Activated CD8-positive, alpha-beta memory T cell treated with anti-CD3 and anti-CD28 coated beads, Interleukin-2, amount 10 ng/mL, durations not matched to agents 7 days and 5 days (primary cell): ENCODE data around the gene INPP5D. TPM values are rescaled to one million over a fixed set of nuclear protein-coding genes. Genes with fewer than 3 reads are reported as not detected.
"Not testable (repeated sequence)": the region's sequence is repeated elsewhere in the genome, so short reads cannot be mapped to it uniquely, and the experiment has no call there.

Experiments
- ATAC-seq: fragments of 150-1000 bp; cut with Tn5 transposase; one replicate; pipeline ENCODE4 v1.10.0; 2021; ENCODE audit warnings: moderate library complexity
- CTCF ChIA-PET: fragments of 350-600 bp; sonication (Branson Sonifier 250); formaldehyde crosslinking; loops from one replicate; lab custom pipeline; 2021; ENCODE audit warnings: antibody characterized with exemption; lab: Charles Lee
- DNase-seq: peaks from one replicate; pipeline ENCODE4 v3.0.0-alpha.2; 2020
- H3K27ac Mint-ChIP-seq: one replicate; pipeline ENCODE4 v1.8.0; 2021; ENCODE audit warnings: mild to moderate bottlenecking, mixed read lengths
- H3K27me3 Mint-ChIP-seq: one replicate; pipeline ENCODE4 v1.8.0; 2021; ENCODE audit warnings: mixed read lengths
- H3K36me3 Mint-ChIP-seq: one replicate; pipeline ENCODE4 v1.8.0; 2021; ENCODE audit warnings: mild to moderate bottlenecking, mixed read lengths
- H3K4me1 Mint-ChIP-seq: one replicate; pipeline ENCODE4 v1.8.0; 2021; ENCODE audit warnings: mixed read lengths
- H3K4me3 Mint-ChIP-seq: one replicate; pipeline ENCODE4 v1.8.0; 2021; ENCODE audit warnings: mild to moderate bottlenecking, moderate library complexity, mixed read lengths
- H3K9me3 Mint-ChIP-seq: one replicate; pipeline ENCODE4 v1.8.0; 2022; ENCODE audit warnings: low read depth, mixed read lengths
- total RNA-seq, 2 experiments: library from RNA; stranded (reverse); gene quantifications; one replicate each; pipeline ENCODE4 v1.2.3, GENCODE V29; 2021

The INPP5D gene
- total RNA-seq, 2 experiments from 2014 or later = 140 to 152 TPM

DNA sequence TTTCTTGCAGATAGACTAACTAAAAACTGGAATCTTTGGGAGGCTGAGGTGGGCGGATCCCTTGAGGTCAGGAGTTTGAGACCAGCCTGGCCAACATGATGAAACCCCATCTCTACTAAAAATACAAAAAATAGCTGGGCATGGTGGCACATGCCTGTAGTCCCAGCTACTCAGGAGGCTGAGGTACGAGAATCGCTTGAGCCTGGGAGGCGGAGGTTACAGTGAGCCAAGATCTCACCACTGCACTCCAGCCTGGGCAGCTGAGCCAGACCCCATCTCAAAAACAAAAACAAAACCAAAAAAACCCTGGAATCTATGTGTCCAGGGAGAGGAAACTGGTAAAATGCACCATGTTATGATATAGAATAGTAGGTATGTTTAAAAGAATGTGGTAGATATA, 7.6 kb upstream of the INPP5D start:
- ATAC-seq, H3K27ac Mint-ChIP-seq, H3K4me3 Mint-ChIP-seq, DNase-seq, H3K9me3 Mint-ChIP-seq, H3K36me3 Mint-ChIP-seq, H3K4me1 Mint-ChIP-seq: not testable (repeated sequence)
- CTCF ChIA-PET = interaction anchor here (0.8 to 3.8 kb wide), 7 partner anchors 8 to 243 kb away, joined by 3 to 45 read pairs (median 5); partner anchors contain the start of gene INPP5D
- H3K27me3 Mint-ChIP-seq = peaks cover 26% of the 10 kb centered on the region

- Mint-ChIP-seq H3K36me3 (no peaks in the 10 kb centered on the region), H3K27me3 (peaks cover 22% of the 10 kb centered on the region), H3K9me3 (no peaks in the 10 kb centered on the region), H3K4me3 (no peak overlapping the region), H3K4me1 (peaks cover 12% of the 10 kb centered on the region), H3K27ac (no peak overlapping the region)
- DNase-seq (peak; percentile 76), ATAC-seq (peak; percentile 82)
- CTCF ChIA-PET = interaction anchor here (0.6 to 3.8 kb wide), 50 partner anchors 8 to 454 kb away, joined by 3 to 45 read pairs (median 3); partner anchors contain the start of genes ATG16L1, NEU2 and SNORC
Measured at GRCh38 chr2:233053928-233054784, 6.0 kb upstream of the INPP5D start.

DNA sequence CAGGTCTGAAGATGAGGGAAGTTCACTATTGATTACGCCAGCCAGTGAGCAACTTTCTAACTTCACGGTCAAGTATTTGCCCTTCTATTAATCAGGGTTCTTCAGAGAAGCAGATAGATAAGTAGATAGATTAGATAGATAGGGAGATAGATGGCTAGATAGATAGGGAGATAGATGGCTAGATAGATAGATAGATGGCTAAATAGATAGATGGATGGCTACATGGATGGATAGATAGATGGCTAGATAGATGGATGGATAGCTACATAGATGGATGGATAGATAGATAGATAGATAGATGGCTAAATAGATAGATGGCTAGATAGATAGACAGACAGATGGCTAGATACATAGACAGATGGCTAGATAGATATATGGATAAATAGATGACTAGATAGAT, 4.8 kb upstream of the INPP5D start:
- H3K9me3 Mint-ChIP-seq = no peaks in the 10 kb centered on the region
- H3K36me3 Mint-ChIP-seq = peaks cover 1% of the 10 kb centered on the region
- no peak overlapping the region for H3K27ac Mint-ChIP-seq
- peaks cover 19% of the 10 kb centered on the region for H3K4me1 Mint-ChIP-seq
- H3K4me3 Mint-ChIP-seq = no peak overlapping the region
- H3K27me3 Mint-ChIP-seq = peaks cover 22% of the 10 kb centered on the region
- no peak for DNase-seq
- ATAC-seq = no peak
- CTCF ChIA-PET = interaction anchor here (1.0 to 3.8 kb wide), 7 partner anchors 9 to 450 kb away, joined by 3 to 45 read pairs (median 4); no protein-coding TSS in a partner anchor

- H3K4me1 Mint-ChIP-seq = peaks cover 19% of the 10 kb centered on the region
- H3K27ac Mint-ChIP-seq = no peak overlapping the region
- CTCF ChIA-PET = interaction anchor here (1.1 to 1.3 kb wide), 2 partner anchors 9 to 195 kb away, joined by 3 read pairs; partner anchors contain the start of gene ATG16L1
- ATAC-seq (no peak), DNase-seq (no peak)
- H3K4me3 Mint-ChIP-seq = no peak overlapping the region
- H3K36me3 Mint-ChIP-seq = peaks cover 14% of the 10 kb centered on the region
- peaks cover 22% of the 10 kb centered on the region for H3K27me3 Mint-ChIP-seq
- no peaks in the 10 kb centered on the region for H3K9me3 Mint-ChIP-seq
Measured at GRCh38 chr2:233056961-233057605, 3.1 kb upstream of the INPP5D start.

- H3K36me3 Mint-ChIP-seq = peaks cover 27% of the 10 kb centered on the region
- peaks cover 33% of the 10 kb centered on the region for H3K4me1 Mint-ChIP-seq
- H3K27ac Mint-ChIP-seq = peak overlapping the region; percentile 97
- CTCF ChIA-PET = interaction anchor here (0.7 to 5.1 kb wide), 10 partner anchors 9 to 210 kb away, joined by 3 to 71 read pairs (median 9); partner anchors contain the start of gene ATG16L1
- peaks cover 12% of the 10 kb centered on the region for H3K27me3 Mint-ChIP-seq
- DNase-seq (no peak), ATAC-seq (no peak)
- peak overlapping the region; percentile 14 for H3K4me3 Mint-ChIP-seq
- no peaks in the 10 kb centered on the region for H3K9me3 Mint-ChIP-seq
Measured at GRCh38 chr2:233058717-233059546, 1.2 kb upstream of the INPP5D start.

- no peaks in the 10 kb centered on the region for H3K9me3 Mint-ChIP-seq
- peaks cover 8% of the 10 kb centered on the region for H3K27me3 Mint-ChIP-seq
- DNase-seq (no peak), ATAC-seq (no peak)
- CTCF ChIA-PET = interaction anchor here (0.8 to 5.1 kb wide), 11 partner anchors 9 to 209 kb away, joined by 3 to 71 read pairs (median 9); partner anchors contain the start of gene ATG16L1
- peak overlapping the region; percentile 98 for H3K4me3 Mint-ChIP-seq
- peak overlapping the region; percentile 97 for H3K27ac Mint-ChIP-seq
- H3K4me1 Mint-ChIP-seq = peaks cover 35% of the 10 kb centered on the region
- H3K36me3 Mint-ChIP-seq = peaks cover 31% of the 10 kb centered on the region
Measured at GRCh38 chr2:233059547-233059796, 670 bp upstream of the INPP5D start.

DNA sequence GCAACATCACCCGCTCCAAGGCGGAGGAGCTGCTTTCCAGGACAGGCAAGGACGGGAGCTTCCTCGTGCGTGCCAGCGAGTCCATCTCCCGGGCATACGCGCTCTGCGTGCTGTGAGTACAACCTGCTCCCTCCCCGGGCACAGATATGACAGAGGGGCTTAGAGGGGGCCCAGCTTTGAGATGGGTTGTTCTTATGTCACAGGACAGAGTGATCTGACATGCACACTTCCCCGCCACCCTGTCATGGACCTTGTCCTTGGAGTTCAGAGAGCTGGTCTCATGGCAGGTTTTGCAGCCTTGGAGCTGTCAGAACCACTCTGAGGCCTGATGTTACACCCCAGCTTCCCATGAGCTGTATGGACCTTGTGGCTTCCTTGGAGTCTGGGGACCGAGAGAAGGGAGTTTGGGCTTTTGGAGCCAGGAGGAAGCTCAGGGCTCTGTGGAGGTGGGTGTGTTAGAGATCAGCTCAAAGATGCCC, 398 bp downstream of the INPP5D start:
- no peaks in the 10 kb centered on the region for H3K27me3 Mint-ChIP-seq
- H3K9me3 Mint-ChIP-seq = no peaks in the 10 kb centered on the region
- peaks cover 42% of the 10 kb centered on the region for H3K4me1 Mint-ChIP-seq
- DNase-seq (no peak), ATAC-seq (peak; percentile 34)
- peak overlapping the region; percentile 98 for H3K4me3 Mint-ChIP-seq
- H3K36me3 Mint-ChIP-seq = peaks cover 37% of the 10 kb centered on the region
- peak overlapping the region; percentile 97 for H3K27ac Mint-ChIP-seq
- CTCF ChIA-PET = interaction anchor here (0.7 to 5.1 kb wide), 25 partner anchors 9 to 288 kb away, joined by 3 to 71 read pairs (median 5); partner anchors contain the start of gene ATG16L1

GRCh38 chr2:233060980-233061590, 943 bp downstream of the INPP5D start:
- H3K36me3 Mint-ChIP-seq = peaks cover 39% of the 10 kb centered on the region
- peak; percentile 0 for ATAC-seq
- DNase-seq = peak; percentile 47

DNA sequence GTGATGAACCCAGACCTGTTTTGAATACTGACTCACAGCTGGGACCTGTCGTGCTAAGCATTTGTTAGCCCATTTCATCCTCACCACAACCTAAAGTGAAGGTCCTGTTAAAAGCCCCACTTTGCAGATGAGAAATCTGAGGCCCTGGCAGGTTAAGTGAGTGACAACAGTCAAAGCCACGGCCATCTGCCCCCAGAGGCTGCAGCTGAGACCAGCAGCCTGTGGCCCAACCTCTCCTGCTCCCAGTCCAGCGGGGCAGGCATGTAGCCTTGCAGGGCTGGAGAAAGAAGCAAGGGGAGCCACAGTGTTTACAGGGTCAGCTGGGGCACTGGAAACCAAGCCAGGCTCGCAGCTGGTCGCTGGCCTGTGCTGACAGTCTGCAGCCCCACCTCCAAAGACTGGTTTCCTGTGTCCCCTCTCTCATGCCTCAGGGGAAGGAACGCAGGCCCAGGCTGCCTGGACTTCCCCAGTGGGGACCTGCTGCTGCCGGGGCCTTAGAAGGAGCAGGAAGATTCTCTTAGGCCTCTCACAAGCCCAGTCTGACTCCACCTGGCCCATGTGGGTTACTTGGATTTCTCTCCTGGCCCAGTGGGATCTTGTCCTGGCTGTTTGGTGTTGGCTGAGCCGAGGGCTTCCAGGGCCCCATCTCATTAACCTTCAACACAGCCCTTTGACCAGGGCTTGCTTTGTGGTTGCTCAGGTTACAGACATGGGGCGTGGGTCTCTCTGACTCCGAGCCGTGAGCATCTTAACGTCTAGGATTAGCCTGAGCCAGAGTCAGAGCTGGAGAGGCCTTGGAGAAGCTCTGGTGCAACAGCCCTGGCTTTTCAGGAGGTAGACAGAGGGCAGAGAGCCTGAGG, 1.7 kb downstream of the INPP5D start:
- ATAC-seq (peak; percentile 29), DNase-seq (peak; percentile 71)
- Mint-ChIP-seq H3K27me3 (no peaks in the 10 kb centered on the region), H3K4me1 (peaks cover 50% of the 10 kb centered on the region), H3K9me3 (no peaks in the 10 kb centered on the region), H3K27ac (peak overlapping the region; percentile 97), H3K4me3 (peak overlapping the region; percentile 98), H3K36me3 (peaks cover 46% of the 10 kb centered on the region)
- CTCF ChIA-PET = interaction anchor here (0.6 to 5.1 kb wide), 15 partner anchors 8 to 189 kb away, joined by 3 to 71 read pairs (median 8); partner anchors contain the start of gene ATG16L1

More at GRCh38 chr2:233060980-233061590, 943 bp downstream of the INPP5D start:
- Mint-ChIP-seq H3K9me3 (no peaks in the 10 kb centered on the region), H3K27ac (peak overlapping the region; percentile 97), H3K27me3 (no peaks in the 10 kb centered on the region), H3K4me3 (peak overlapping the region; percentile 98), H3K4me1 (peaks cover 45% of the 10 kb centered on the region)
- CTCF ChIA-PET = interaction anchor here (0.9 to 5.1 kb wide), 20 partner anchors 9 to 193 kb away, joined by 3 to 71 read pairs (median 6); partner anchors contain the start of gene ATG16L1

DNA sequence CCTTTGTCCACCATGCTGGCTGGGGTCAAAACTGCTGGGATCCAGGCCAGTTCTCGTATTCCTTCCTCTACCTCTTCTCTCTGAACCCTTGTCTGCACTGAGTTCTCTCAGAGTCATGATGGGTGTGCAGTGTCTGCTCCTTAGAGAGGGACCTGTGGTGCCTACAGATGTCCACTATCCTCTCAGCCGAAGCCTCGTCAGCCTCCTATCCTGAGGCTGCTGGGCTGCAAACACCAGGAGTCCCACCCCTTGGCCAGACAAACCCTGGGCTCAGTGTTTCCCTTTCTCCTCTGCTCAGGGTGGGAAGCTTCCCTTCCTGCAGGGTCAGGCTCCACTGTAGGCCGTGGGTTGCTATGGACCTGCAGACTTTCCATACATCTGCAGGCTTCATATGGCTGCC, 2.3 kb downstream of the INPP5D start:
- Mint-ChIP-seq H3K4me1 (peaks cover 56% of the 10 kb centered on the region), H3K27me3 (no peaks in the 10 kb centered on the region), H3K9me3 (no peaks in the 10 kb centered on the region), H3K27ac (peak overlapping the region; percentile 97), H3K4me3 (peak overlapping the region; percentile 98), H3K36me3 (peaks cover 52% of the 10 kb centered on the region)
- DNase-seq = no peak
- CTCF ChIA-PET = interaction anchor here (0.6 to 5.1 kb wide), 5 partner anchors 8 to 188 kb away, joined by 3 to 71 read pairs (median 8); partner anchors contain the start of gene ATG16L1
- ATAC-seq = no peak

GRCh38 chr2:233062946-233063268, 2.8 kb downstream of the INPP5D start:
- Mint-ChIP-seq H3K27ac (peak overlapping the region; percentile 97), H3K4me1 (peaks cover 59% of the 10 kb centered on the region), H3K4me3 (peak overlapping the region; percentile 98), H3K27me3 (no peaks in the 10 kb centered on the region), H3K9me3 (no peaks in the 10 kb centered on the region), H3K36me3 (peaks cover 56% of the 10 kb centered on the region)
- CTCF ChIA-PET = interaction anchor here (5.1 kb wide), 1 partner anchor 17 kb away, joined by 71 read pairs; no protein-coding TSS in a partner anchor
- DNase-seq (no peak), ATAC-seq (no peak)
